AG20443 (cell line): ENCODE data around the gene C10orf143.
A peak's percentile ranks its signal among the peaks of the same experiment; 100 is the strongest.

ENCODE experiments used
- DNase-seq: peaks from one replicate; pipeline ENCODE4 v3.0.0; 2012; ENCODE audit warnings: low spot score, mixed read lengths

C10orf143 gene

DNA sequence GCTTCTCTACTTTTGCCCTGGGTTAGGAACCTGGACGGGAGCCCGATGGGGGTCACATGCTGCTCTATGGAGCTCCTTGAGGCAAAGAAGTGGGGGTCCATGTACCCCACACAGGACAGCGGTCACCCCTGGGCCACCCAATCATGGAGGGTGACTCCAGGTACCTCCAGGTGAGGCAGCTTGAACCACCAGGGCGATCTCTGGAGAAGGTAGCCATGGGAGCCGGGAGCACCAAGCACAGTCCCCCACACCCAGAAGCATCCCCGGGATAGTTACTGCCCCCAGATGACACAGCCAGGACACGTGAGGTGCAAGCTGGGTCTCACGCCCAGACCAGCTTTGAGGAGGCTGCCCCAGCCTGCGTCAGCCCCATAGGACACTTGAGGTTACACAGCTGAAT is 58.4 kb downstream of the C10orf143 start:
- no peak for DNase-seq

DNA sequence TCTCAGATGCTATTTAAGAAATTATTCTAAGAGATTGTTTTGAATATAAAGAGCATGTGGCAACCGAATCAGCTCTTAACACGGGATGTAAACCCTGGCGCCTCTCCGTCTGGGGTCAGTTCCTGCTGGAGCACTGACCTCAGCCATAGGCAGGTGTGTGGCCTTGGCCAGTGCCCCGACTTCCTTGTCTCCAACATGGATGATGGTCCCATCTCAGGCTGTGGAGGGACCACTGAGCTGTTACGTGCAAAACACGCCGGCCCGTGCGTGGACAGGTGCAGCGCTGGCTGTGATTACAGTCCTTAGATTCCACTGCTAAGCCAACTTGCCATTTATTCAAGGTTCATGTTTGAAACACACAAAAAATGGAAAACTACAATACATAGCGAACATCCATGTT is 59.9 kb downstream of the C10orf143 start:
- DNase-seq: no peak

DNA sequence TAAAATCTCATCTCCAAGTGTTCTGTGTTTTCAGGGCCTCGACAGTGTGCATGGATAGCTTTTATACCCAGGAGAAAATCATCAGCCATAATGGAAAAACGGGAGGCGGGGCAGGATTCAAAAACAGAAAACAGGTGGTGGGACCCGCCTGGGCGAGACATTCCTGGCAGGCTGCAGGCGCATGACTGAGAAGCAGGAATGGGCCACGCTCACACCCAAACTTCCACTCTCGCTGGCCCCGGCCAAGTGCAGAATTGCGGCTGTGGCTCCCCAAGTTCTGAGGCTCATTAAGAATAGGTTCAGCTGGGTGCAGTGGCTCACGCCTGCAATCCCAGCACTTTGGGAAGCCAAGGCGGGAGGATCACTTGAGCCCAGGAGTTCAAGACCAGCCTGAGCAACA is 60.6 kb downstream of the C10orf143 start:
- no peak for DNase-seq

DNA sequence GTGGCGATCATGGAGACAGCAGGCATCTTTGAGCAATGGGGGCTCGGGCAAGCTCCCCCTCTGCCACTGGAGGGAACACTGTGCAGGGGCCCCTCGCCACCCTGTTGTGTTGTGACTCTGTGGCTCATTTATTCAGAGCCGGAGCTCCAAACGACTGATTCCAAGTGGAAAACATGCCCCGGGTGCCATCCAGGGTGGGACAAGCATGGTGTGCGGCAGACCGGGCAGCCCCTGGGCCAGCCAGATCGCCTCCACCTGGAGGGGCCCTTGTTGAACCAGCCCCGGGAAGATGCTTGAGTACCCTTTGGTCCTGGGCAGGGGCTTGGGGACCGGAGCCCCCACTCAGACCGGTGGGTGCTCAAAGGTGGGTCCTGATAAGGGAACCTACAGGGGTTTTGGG is 61.4 kb downstream of the C10orf143 start:
- DNase-seq: no peak

DNA sequence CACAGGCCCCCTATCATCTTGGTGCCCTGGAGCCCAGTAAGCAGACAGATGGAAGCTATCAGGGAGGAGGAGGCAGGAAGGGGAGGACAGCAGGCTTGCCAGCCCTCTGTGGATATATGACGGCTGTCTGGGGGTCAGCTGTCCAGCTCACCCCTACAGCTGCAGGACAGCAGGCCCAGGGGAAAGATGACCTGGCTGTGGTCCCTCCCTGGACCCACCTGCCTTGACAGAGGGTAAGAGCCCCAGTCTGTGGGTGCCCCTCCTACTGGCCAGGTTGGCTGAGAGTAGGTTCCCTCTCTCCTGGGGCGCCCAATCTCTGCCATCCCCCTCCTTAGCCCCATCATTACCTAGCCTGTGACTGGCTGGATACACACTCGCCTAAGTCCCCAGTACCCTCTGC is 62.5 kb downstream of the C10orf143 start:
- no peak for DNase-seq

DNA sequence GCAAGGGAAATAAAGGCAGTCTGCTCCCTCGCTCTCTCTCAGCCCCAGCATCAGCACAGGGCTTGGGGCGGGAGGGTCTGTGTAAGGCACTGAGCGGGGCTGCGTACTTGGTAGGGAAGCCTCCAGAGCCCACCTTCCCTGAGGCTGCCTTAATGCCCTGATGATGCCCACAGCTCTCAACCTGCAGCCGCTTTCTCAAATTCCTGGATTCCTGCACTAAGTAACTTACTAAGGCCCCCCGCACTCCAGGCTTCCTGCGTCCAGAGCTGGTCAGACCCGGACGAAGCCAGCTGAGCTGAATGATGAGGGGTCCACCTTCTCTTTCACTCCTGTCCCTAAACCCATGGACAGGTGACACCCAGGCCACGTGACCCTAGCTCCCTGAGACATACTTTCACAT is 63.3 kb downstream of the C10orf143 start:
- no peak for DNase-seq

DNA sequence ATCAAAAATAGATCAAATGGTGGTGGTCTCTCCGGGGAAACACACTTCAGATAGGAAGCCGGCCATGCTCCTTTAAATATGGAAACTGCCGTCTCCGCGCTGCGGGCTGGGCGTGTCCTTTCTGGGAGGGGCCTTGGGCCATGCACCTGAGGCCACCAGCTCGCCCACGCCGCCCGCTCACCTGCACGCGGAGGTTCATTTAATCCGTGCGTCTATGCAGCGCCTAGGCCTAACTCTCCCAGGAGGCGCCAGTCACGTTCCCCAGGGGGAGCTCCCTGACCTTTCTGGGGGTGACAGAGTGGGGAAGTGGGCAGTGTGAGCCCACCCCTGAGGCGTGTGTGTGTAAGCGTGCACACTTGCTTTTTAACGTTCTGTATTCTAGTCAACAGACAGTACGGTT is 64.0 kb downstream of the C10orf143 start:
- DNase-seq: no peak

DNA sequence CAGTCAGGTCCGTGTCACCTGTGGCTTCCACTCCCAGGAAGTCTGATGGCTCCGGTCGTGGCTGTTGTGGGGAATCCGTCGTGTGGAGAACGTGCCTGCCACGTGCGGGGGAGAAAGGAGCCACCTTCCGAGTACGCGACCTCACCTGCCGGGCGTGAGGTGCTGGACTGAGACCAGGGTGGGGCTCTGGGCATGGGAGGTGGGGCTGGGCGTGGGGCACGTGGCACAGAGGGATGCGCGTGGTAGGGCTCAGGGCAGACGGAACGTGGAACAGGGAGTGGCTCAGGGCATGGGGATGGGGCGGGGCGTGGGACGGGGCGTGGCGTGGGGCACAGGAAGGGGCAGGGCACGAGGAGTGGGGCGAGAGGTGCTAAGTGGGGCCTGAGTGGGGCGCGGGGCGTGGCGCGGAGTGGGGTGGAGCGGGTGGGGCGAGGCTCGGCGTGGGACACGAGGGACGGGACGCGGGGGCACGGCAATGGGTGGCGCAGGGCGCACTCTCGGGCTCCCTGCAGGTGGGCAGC is 64.8 kb downstream of the C10orf143 start:
- no peak for DNase-seq

DNA sequence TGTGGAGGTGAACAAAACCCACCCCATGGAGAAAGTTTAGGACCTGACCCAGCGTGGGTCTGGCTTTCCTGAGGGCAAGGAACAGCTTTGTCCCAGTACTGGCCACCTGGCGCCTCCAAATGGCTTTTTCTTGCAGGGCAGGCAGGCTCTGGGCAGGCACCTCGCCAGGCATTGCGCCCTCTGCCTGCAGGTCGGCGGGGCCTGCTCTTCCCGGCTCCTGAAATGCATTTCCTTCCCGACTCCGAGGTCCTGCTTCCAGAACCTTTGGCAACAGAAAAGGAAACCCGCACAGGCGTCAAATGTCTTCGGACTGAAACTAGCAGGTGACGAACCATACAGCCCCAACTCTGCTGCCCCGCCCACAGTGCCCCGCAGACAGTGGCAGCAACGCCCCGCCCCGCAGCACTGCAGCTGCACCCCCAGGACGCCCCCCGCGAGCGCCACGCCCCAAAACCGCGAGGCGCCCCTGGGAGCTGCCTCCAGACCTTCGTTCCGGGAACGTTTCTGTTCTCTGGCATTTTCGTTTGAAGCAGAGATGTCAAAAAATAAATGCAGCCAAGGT is 65.5 kb downstream of the C10orf143 start:
- peak; percentile 76 for DNase-seq

DNA sequence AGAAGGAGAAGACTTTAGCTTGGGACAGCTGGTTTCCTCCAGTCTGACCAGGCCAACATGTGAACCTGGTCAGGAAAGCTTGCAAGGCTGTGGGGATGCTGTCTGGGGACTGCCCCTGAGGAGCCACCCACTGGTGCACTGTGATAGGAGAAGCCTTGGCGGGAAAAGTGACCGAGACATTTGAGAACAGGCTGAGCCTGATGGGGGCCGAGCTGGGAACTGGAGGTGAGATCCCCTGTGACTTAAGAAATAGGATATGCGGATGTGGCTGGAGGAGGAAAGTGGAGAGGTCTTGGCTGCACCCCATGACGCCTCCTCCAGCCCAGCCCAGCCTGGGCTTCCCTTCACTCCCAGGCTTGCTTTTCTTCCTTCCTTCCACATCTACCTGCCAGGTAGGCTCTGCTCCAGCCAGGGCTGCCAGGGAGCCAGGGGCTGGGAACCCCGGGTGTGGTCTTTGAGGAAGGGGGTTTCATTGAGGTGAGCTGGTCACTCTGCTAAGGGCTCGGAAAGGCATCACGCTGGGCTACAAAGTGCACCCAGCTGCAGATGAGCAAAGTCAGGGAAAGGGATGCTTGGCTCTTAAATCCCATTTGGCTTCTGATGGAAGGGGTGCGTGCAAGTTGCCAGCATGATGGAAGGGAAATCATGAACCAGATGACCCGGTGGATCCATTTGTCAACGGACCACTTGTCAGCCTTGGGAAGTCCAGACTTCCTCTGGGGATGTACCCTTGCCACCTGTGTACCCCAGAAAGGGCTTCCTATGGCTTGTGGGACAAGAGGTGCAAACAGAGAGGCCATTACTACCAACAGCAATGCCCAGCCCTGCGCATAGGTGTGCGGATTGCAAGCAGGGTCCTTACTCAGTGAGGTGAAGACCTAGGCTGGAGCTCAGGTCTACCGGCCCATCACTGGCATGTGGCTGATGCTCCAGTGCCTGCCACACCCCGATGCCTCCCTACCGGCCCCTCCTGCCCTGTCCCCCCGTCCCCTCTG is 66.3 kb downstream of the C10orf143 start:
- no peak for DNase-seq

DNA sequence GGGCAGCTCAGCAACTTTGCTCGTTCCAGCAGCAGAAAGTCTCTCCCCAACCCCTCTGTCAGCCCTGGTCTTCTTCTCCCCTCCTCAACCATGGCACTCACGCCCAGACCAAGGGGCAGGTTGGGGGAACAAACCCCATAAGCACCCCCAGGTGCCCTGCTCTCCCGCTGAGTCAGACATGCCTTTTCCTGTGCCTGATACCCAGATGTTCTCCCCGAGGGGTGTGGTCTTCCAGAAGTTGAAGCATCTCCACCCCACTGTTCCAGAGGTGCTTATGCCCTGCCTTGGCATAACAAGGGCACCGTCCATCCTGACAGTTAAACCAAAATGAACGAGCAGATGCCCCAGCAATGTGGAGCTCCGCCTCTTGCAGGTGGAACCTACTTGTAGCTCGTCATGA is 67.1 kb downstream of the C10orf143 start:
- no peak for DNase-seq

DNA sequence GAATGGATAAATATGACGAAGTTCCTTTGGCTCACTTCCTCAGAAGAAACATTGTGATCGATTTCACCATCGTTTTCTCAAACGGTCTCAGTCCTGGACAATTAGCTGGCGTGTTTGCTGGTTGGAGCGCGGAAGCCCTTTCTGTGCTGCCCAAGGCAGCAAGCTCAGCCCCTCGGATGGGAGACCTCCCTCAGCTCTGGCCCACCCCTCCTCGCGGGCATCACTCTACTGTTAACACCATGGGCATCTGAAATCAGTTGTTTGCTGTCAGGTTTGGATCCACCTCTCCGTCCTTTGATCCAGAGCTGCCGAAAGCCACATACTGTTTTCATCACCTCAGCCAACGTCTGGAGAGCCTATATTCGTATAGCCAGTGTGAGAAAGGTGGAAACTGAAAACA is 68.2 kb downstream of the C10orf143 start:
- no peak for DNase-seq

DNA sequence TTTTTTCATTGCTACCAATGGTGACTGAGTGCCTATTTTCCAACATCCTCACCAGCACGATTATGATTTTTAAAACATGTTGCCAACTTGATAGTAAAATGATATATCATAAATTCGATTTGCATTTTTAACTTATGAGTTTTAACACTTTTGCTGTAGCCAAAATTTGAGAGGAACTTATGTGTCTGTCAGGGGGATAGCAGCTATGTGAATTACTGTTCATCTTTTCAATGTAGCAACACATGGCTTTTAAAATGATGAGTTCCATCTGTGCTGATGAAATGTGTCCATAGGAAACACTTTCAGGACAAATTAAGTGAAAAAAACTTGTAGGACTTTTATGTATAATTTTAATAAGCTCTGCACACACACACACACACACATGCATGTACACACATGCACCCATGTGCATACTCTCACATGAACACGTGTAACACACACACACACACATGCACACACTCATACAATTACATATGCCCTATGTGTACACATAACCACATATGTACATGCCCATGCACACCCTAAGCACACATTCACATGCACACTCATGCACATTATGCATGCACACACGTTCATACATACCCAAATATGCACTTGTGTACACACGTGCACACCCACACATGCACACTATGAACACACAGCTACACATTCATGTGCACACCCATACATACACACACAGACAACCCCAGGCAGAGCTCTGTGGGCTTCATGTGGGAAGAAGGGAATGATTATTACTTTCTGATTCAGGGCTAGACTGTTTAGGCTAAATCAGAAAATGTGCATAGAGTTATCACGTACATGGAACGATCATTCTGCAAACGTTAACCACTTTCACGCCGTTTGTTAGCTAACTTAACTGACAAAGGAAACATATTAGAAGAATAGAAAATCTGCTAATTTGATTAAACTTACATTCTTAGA is 68.9 kb downstream of the C10orf143 start:
- no peak for DNase-seq

DNA sequence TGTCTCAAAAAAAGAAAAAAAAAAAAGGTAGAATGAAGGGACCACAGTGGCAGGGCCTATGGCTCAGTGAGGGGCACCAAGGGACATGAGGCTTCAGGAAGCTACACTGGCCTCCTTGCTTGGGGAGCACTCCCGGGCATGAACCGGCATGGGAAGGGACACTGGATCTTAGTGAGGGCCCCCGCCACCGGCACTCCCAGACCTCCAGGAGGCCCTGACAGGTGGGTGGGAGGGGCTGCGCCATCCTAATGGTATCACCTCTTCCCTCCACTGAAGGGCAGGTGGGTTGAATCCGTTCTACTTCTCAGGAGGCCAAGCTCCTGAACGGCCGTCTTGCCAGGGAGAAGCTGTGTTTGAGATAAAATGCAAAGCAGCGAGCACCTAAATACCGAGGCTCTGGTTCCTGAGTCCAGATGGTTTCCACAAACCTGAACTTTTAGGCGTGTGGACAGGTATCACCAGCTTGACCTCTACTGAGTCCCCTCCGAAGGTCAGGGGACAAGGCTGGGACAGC is 69.8 kb downstream of the C10orf143 start:
- DNase-seq: no peak

DNA sequence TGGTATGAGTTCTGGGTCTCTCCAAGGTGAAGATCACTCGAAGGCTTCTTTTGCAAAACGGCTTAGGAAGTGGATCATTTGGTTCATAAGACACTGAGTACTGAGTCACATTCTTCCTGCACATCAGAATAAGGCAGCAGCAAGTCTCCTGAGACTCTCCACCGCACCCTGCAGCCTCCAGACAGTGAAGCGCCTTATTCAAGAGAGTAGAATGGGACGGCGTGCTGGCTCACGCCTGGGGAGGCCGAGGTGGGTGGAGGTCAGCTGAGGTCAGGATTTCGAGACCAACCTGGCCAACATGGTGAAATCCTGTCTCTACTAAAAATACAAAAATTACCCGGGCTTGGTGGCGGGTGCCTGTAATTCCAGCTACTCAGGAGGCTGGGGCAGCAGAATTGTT is 70.3 kb downstream of the C10orf143 start:
- DNase-seq: no peak

DNA sequence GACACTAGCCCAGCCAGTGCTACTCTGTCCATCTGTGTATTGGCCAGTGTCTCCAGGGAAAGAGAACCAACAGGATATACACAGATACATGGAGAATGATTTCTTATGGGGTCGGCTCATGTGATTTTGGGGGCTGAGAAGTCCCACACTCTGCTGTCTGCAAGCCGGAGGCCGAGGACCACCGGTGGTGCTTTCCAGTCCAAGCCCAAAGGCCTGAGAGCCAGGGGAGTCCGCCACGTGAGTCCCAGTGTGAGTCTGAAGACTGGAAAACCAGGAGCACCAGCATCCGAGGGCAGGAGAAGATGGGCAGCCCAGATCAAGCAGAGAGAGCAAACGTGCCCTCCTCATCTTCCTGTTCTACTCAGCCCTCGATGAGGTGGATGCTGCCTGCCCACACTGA is 71.5 kb downstream of the C10orf143 start:
- no peak for DNase-seq

DNA sequence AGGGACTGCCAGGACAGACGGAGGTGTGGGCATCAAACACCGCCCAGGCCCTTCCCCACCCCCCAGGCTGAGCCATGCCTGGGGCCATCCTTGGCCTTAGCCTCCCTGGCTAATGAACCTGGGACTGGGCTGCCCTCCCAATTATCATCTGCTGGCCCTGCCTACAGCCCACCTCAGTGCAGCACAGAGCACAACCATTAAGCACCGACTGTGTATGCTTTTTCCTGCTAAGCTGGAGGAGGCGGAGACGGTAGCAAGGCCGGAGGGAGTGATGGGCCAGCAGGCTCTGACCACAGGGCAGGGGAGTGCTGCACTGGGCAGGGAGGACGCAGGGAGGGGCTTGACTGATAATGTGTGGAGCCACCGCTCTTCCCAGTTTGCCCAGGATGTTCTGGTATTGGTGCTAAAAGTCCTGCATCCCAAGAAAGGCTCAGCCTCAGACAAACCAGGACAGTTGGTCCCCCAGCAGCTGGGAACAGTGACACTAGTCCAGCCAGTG is 72.0 kb downstream of the C10orf143 start:
- DNase-seq: no peak

DNA sequence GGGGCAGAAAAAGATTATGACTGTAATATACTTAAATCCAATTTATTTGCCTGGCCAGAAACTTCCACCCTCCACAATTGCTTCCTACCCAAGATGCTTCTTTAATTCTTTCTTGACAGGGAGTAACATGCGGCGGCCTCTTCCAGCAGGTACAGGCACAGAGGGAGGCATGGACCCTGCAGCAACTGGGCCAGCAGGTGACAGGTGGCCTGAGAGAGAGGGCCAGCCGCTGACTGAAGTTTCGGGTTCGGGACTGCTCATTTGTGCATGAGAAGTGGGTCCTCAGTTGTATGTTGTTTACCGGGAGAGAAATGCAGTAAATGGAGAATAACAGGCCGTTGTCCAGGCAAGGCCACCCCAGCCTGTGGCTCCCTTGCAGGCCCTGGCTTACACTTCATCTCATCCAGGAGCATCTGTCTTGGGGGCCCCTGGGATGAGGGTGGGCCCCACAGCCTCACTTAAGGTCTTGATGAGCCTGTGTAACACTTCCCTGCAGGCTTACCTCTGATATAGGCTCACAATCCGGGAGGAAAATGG is 72.5 kb downstream of the C10orf143 start:
- DNase-seq: no peak

DNA sequence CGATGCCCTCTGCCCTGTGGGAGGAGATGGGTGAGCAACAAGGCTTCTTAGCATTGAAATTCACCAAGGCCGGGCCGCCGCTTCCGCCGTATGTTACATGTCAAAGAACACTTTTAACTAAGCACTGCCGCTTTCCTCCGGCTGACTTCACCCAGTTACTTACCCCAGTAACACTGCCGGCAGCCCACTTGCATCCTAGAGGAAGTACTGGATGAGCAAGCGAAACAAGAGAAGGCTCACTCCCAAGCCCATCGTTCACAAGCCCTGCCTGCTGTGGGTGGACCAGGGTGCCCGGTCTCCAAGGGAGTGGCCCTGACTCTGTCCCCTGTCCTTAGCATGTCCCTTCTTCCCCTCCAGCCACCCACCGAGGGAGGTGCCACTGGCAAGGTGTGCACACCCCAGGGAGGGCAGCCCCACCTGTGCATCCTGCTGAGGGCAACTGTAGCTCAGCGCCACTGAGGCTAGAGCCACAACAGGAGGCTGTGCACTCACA is 73.4 kb downstream of the C10orf143 start:
- no peak for DNase-seq

DNA sequence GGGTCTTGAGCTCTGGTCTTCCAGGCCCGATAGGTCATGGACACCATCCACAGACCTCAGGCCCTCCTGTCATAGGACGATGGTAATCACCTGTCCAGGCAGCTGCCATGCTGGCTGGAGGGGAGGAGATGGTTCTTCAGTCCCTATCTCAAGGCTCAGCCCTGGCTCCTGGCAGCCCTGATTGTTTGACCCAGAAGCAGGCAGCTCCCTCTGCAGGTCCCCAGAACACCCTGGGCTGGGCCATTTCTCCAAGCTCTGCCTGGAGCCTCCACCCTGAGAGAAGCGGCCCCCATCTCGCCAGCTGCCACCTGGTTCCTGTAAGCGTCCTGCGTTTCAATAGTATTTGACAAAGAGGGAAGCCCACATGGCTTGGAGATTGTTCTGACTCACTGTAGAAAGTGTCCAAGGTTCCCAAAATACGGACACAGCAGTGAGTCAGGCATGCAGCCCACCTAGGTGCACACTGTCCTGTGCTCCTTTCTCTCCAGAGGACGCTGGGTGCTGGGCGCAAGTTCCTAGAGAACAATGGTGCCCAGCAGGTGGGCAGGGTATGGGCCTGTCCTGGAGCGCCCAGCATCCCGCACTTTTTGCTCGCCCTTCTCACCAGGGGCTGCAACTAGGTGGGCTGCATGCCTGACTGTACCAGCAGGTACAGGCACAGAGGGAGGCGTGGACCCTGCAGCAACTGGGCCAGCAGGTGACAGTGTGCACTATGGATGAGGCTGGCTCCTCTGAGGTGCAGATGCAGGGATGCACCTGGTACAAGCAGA is 74.1 kb downstream of the C10orf143 start:
- no peak for DNase-seq

DNA sequence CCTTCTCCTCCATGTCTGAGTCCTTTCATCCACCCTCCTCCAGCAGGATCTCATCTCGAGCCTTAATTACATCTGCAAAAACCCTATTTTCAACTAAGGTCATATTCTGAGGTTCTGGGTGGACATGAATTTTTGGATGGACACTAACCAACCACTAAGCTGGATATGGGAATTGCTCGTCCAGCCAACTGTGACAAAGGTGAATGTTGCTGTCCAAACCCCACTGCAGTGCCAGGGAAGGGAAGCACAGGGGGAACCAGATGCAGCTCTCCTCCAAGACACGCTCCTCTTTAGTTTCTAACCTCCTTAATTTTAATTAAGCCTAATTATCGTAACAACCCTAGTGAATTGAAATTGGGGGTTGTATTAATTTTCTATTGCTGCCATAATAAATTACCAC is 81.4 kb downstream of the C10orf143 start:
- no peak for DNase-seq
